Hepatocyte (in vitro differentiated cells): Measurements from ENCODE around the gene CARD19.

Source experiments
- CTCF ChIP-seq: fragments of 200-600 bp; sonication (generic); IDR thresholded peaks from 2 replicates; pipeline ENCODE4 v1.5.1; 2016; ENCODE audit warnings: antibody characterized with exemption, mild to moderate bottlenecking; ENCODE audit not compliant: poor library complexity
- EZH2 ChIP-seq: fragments of 200-600 bp; sonication (generic); IDR thresholded peaks from 2 replicates; pipeline ENCODE4 v1.6.1; 2016; ENCODE audit warnings: antibody characterized with exemption, mild to moderate bottlenecking, borderline replicate concordance

GRCh38 chr9:93059715-93060578 is 36.1 kb upstream of the CARD19 start:
- TF ChIP-seq CTCF (no peak), EZH2 (no peak)
